GOT3 (cell line): ENCODE data around the gene TBX4.

Experiments
- DNase-seq: peaks from one replicate; lab custom pipeline; 2025; ENCODE audit warnings: mixed read lengths; lab: John Stamatoyannopoulos, UW

The TBX4 gene

GRCh38 chr17:61465550-61466237 is 13.5 kb downstream of the TBX4 start:
- DNase-seq = no peak

GRCh38 chr17:61466246-61466645 is 14.0 kb downstream of the TBX4 start:
- no peak for DNase-seq

- DNase-seq = no peak
Measured at GRCh38 chr17:61467416-61468262, 15.4 kb downstream of the TBX4 start.

- no peak for DNase-seq
Measured at GRCh38 chr17:61468263-61468907, 16.2 kb downstream of the TBX4 start.

- DNase-seq = no peak
Measured at GRCh38 chr17:61469474-61469873, 17.3 kb downstream of the TBX4 start.

- no peak for DNase-seq
Measured at GRCh38 chr17:61469949-61470348, 17.7 kb downstream of the TBX4 start.

- no peak for DNase-seq
Measured at GRCh38 chr17:61470530-61471136, 18.4 kb downstream of the TBX4 start.

- no peak for DNase-seq
Measured at GRCh38 chr17:61474235-61474927, 22.2 kb downstream of the TBX4 start.

- no peak for DNase-seq
Measured at GRCh38 chr17:61474934-61475333, 22.7 kb downstream of the TBX4 start.

- no peak for DNase-seq
Measured at GRCh38 chr17:61475726-61476125, 23.5 kb downstream of the TBX4 start.

- DNase-seq = no peak
Measured at GRCh38 chr17:61476476-61477203, 24.4 kb downstream of the TBX4 start.

GRCh38 chr17:61477204-61477834 is 25.1 kb downstream of the TBX4 start:
- no peak for DNase-seq

- DNase-seq = no peak
Measured at GRCh38 chr17:61478026-61478789, 26.0 kb downstream of the TBX4 start.

- no peak for DNase-seq
Measured at GRCh38 chr17:61478790-61479492, 26.7 kb downstream of the TBX4 start.

GRCh38 chr17:61479493-61480413 is 27.5 kb downstream of the TBX4 start:
- no peak for DNase-seq

GRCh38 chr17:61480414-61480807 is 28.2 kb downstream of the TBX4 start:
- DNase-seq = no peak

- no peak for DNase-seq
Measured at GRCh38 chr17:61481421-61481820, 29.2 kb downstream of the TBX4 start.

GRCh38 chr17:61482467-61482866 is 30.2 kb downstream of the TBX4 start:
- no peak for DNase-seq
